Measurements from ENCODE around the gene CCDC91.
"Not testable (repeated sequence)": the region's sequence is repeated elsewhere in the genome, so short reads cannot be mapped to it uniquely, and the experiment has no call there.

CCDC91 gene

DNA sequence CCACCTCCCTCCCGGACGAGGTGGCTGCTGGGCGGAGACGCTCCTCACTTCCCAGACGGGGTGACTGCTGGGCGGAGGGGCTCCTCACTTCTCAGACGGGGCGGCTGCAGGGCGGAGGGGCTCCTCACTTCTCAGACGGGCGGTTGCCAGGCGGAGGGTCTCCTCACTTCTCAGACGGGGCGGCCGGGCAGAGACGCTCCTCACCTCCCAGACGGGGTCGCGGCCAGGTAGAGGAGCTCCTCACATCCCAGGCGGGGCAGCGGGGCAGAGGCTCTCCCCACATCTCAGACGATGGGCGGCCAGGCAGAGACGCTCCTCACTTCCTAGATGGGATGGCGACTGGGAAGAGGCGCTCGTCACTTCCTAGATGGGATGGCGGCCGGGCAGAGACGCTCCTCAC lies 10.9 kb downstream of the CCDC91 start:
- H3K27ac Mint-ChIP-seq, DNase-seq, H3K4me3 Mint-ChIP-seq, H3K27me3 Mint-ChIP-seq, H3K4me1 Mint-ChIP-seq, CTCF ChIA-PET: not testable (repeated sequence)
- peaks cover 14% of the 10 kb centered on the region for H3K36me3 Mint-ChIP-seq
- H3K9me3 Mint-ChIP-seq, result peaks cover 18% of the 10 kb centered on the region

GRCh38 chr12:28202374-28203130 lies 12.3 kb downstream of the CCDC91 start:
- DNase-seq, result no peak
- H3K27ac Mint-ChIP-seq, result no peak overlapping the region
- no peaks in the 10 kb centered on the region for H3K4me1 Mint-ChIP-seq
- H3K36me3 Mint-ChIP-seq, result peaks cover 14% of the 10 kb centered on the region
- no peaks in the 10 kb centered on the region for H3K27me3 Mint-ChIP-seq
- CTCF ChIA-PET, result no interaction called here
- peaks cover 20% of the 10 kb centered on the region for H3K9me3 Mint-ChIP-seq
- H3K4me3 Mint-ChIP-seq, result no peak overlapping the region

DNA sequence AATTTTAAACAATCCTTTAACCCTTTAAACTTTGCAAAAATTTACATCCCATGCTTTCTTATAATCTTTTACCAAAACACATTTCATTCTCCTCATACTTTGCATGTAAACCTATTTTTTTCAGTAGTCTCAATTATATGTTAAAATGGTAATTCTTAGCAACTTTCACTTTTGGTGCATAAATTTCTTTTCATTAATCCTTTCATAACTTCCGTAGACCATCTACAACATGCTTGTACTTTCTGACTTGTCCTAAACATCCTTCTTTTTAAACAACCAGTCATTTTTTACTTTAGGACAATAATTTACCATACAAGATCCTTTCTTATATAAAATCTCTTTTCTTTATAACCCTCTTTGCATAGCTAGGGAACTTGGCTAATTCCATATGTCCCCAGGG lies 19.5 kb downstream of the CCDC91 start:
- Mint-ChIP-seq H3K4me1 (no peaks in the 10 kb centered on the region), H3K4me3 (no peak overlapping the region), H3K27me3 (no peaks in the 10 kb centered on the region), H3K9me3 (peaks cover 16% of the 10 kb centered on the region), H3K27ac (no peak overlapping the region), H3K36me3 (peaks cover 40% of the 10 kb centered on the region)
- CTCF ChIA-PET, result no interaction called here
- no peak for DNase-seq

GRCh38 chr12:28212182-28212581 lies 21.9 kb downstream of the CCDC91 start:
- no peak for DNase-seq
- Mint-ChIP-seq H3K4me3 (no peak overlapping the region), H3K36me3 (peaks cover 36% of the 10 kb centered on the region), H3K27me3 (no peaks in the 10 kb centered on the region), H3K4me1 (peaks cover 4% of the 10 kb centered on the region), H3K27ac (no peak overlapping the region), H3K9me3 (peaks cover 13% of the 10 kb centered on the region)
- CTCF ChIA-PET, result no interaction called here

DNA sequence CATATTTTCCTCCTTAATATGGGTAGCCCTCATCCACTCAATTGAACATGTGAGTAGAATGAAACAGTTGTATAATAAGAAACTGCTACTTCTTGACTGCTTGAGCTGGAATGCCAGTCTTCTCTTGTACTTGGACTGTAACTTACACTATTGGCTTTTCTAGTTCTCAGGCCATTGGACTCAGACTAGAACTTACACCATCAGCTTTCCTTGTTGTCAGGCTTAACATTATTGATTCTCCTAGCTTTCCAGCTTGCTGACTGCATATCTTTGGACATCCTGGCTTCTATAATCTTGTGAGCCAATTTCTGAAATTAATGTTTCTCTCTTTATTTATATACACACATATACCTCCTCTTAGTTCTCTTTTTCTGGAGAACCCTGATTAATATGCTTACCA lies 24.8 kb downstream of the CCDC91 start:
- H3K27ac Mint-ChIP-seq, result no peak overlapping the region
- peaks cover 14% of the 10 kb centered on the region for H3K4me1 Mint-ChIP-seq

DNA sequence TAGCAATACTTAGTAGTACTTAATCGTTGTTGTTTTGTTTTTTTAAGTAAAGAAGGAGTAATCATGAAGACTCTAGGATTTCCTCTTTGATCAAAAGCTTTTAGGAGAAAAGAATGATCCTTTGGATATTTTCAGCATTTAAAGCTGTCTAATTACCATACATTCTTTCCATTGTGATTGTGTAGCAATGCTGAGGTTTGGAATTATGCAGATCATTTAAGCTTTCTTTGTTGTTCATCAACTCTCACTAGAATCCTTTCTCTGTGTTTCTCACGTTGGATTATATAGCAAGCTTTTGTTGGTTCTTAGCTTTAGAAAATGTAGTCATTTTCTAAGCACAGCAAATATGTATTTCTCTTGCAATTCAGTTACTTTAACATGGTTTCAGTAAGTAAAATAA lies 25.8 kb downstream of the CCDC91 start:
- no peak overlapping the region for H3K27ac Mint-ChIP-seq
- peaks cover 30% of the 10 kb centered on the region for H3K36me3 Mint-ChIP-seq
- H3K9me3 Mint-ChIP-seq, result peaks cover 13% of the 10 kb centered on the region
- DNase-seq, result no peak
- H3K4me3 Mint-ChIP-seq, result no peak overlapping the region
- CTCF ChIA-PET, result no interaction called here
- H3K27me3 Mint-ChIP-seq, result no peaks in the 10 kb centered on the region
- peaks cover 16% of the 10 kb centered on the region for H3K4me1 Mint-ChIP-seq

More for the DNA sequence above, 24.8 kb downstream of the CCDC91 start:
- Mint-ChIP-seq H3K4me3 (no peak overlapping the region), H3K36me3 (peaks cover 37% of the 10 kb centered on the region), H3K27me3 (no peaks in the 10 kb centered on the region), H3K9me3 (peaks cover 17% of the 10 kb centered on the region)
- DNase-seq, result no peak
- CTCF ChIA-PET, result no interaction called here

GRCh38 chr12:28217805-28218204 lies 27.5 kb downstream of the CCDC91 start:
- CTCF ChIA-PET, result no interaction called here
- Mint-ChIP-seq H3K9me3 (peaks cover 13% of the 10 kb centered on the region), H3K4me3 (no peak overlapping the region), H3K27ac (peak overlapping the region; percentile 6), H3K36me3 (peaks cover 23% of the 10 kb centered on the region), H3K27me3 (no peaks in the 10 kb centered on the region), H3K4me1 (peaks cover 34% of the 10 kb centered on the region)
- DNase-seq, result no peak

- CTCF ChIA-PET, result no interaction called here
- Mint-ChIP-seq H3K4me1 (peaks cover 45% of the 10 kb centered on the region), H3K27ac (no peak overlapping the region)
These were observed 28.6 kb downstream of the CCDC91 start for GRCh38 chr12:28218875-28219274.

DNA sequence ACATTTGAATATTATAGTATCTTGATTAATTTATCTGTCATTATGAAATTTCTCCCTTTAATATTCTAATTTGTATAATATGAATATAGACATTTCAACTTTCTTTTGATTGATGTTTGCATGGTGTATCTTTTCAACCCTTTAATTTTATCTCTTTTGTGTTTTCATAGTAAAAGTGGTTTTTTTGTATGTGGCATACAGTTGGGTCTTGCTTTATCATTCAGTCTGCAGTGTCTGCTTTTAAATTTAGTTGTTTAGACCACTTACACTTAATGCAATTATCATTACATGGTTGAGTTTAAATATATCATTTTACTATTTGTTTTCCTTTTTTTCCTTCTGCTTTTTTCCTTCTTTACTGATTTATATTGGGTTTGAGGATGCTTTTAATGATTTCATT lies 29.6 kb downstream of the CCDC91 start:
- CTCF ChIA-PET, result no interaction called here
- Mint-ChIP-seq H3K27me3 (no peaks in the 10 kb centered on the region), H3K4me3 (no peak overlapping the region), H3K9me3 (peaks cover 9% of the 10 kb centered on the region), H3K27ac (no peak overlapping the region), H3K4me1 (peaks cover 54% of the 10 kb centered on the region), H3K36me3 (peaks cover 19% of the 10 kb centered on the region)
- DNase-seq, result no peak

More at GRCh38 chr12:28218875-28219274, 28.6 kb downstream of the CCDC91 start:
- Mint-ChIP-seq H3K27me3 (no peaks in the 10 kb centered on the region), H3K4me3 (no peak overlapping the region), H3K36me3 (peaks cover 17% of the 10 kb centered on the region), H3K9me3 (peaks cover 11% of the 10 kb centered on the region)
- DNase-seq, result no peak

DNA sequence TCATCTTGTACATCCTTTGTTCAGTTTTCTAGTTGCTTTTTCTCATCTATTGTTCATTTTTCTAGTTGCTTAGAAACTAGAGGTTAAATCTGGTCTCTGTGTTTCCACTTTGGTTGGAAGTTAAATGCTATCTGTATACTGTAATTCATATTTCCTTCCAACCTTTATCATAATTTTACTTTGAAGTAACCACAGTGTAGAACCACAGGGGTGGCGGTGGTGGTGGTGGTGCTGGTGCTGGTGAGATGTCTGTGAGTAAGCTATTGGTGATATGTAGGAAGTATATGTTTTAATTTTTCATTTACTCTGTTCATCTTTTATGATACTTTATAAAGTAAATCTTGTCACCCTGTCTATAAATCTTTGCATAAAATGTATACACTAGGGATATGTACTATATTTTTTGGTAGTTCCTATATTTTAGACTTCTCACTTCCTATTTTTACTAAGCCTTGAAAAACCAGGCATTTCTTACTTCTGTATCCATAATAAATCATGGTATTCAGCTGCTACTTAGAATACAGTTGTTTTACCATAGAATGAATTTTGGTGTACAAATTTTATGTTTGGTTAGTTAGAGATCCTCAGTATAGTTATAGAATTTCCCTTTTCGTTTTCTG lies 31.9 kb downstream of the CCDC91 start:
- peak overlapping the region; percentile 85 for H3K27ac Mint-ChIP-seq
- peak; percentile 57 for DNase-seq
- H3K4me1 Mint-ChIP-seq, result peaks cover 51% of the 10 kb centered on the region
- peaks cover 14% of the 10 kb centered on the region for H3K9me3 Mint-ChIP-seq
- CTCF ChIA-PET, result interaction anchor here (0.9 to 1.0 kb wide), 2 partner anchors 11 to 400 kb away, joined by 3 read pairs; no protein-coding TSS in a partner anchor
- H3K27me3 Mint-ChIP-seq, result no peaks in the 10 kb centered on the region
- peaks cover 32% of the 10 kb centered on the region for H3K36me3 Mint-ChIP-seq
- no peak overlapping the region for H3K4me3 Mint-ChIP-seq

- H3K27ac Mint-ChIP-seq, result peak overlapping the region; percentile 85
- H3K9me3 Mint-ChIP-seq, result peaks cover 11% of the 10 kb centered on the region
- CTCF ChIA-PET, result interaction anchor here (1.0 kb wide), 1 partner anchor 401 kb away, joined by 3 read pairs; no protein-coding TSS in a partner anchor
- no peaks in the 10 kb centered on the region for H3K27me3 Mint-ChIP-seq
- DNase-seq, result no peak
- H3K4me1 Mint-ChIP-seq, result peaks cover 42% of the 10 kb centered on the region
- H3K36me3 Mint-ChIP-seq, result peaks cover 33% of the 10 kb centered on the region
- peak overlapping the region; percentile 46 for H3K4me3 Mint-ChIP-seq
These were observed 32.8 kb downstream of the CCDC91 start for GRCh38 chr12:28223025-28223554.

DNA sequence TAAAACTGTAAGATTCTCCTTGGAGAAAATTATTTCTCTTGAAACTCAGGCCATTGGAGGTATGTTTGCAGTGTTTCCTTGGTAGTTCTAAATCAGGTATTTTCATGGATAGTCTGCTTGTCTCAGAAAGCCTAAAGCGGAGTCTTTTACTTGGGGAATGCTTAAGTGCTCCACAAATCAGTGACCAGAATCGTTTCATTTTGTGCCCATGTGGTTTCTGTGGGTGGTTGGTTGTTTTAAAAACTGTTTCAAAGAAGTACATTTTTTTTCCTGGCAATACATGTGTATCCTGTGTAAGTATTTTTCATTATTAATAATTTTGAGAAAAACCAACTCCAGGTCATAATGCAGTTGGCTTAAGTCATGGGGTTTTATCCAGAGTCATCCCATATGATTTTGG lies 33.6 kb downstream of the CCDC91 start:
- H3K4me3 Mint-ChIP-seq, result no peak overlapping the region
- H3K27me3 Mint-ChIP-seq, result no peaks in the 10 kb centered on the region
- CTCF ChIA-PET, result no interaction called here
- H3K27ac Mint-ChIP-seq, result no peak overlapping the region
- peaks cover 28% of the 10 kb centered on the region for H3K36me3 Mint-ChIP-seq
- H3K9me3 Mint-ChIP-seq, result peaks cover 6% of the 10 kb centered on the region
- H3K4me1 Mint-ChIP-seq, result peaks cover 41% of the 10 kb centered on the region
- DNase-seq, result no peak

GRCh38 chr12:28226705-28227104 lies 36.4 kb downstream of the CCDC91 start:
- Mint-ChIP-seq H3K4me3 (no peak overlapping the region), H3K36me3 (peaks cover 39% of the 10 kb centered on the region), H3K27ac (no peak overlapping the region), H3K9me3 (peaks cover 7% of the 10 kb centered on the region), H3K4me1 (peaks cover 35% of the 10 kb centered on the region), H3K27me3 (no peaks in the 10 kb centered on the region)
- no peak for DNase-seq
- CTCF ChIA-PET, result no interaction called here

GRCh38 chr12:28227251-28227650 lies 37.0 kb downstream of the CCDC91 start:
- H3K4me1 Mint-ChIP-seq, result peaks cover 30% of the 10 kb centered on the region
- no peak for DNase-seq
- peaks cover 7% of the 10 kb centered on the region for H3K9me3 Mint-ChIP-seq
- no peak overlapping the region for H3K4me3 Mint-ChIP-seq
- H3K36me3 Mint-ChIP-seq, result peaks cover 39% of the 10 kb centered on the region
- CTCF ChIA-PET, result no interaction called here
- no peak overlapping the region for H3K27ac Mint-ChIP-seq
- H3K27me3 Mint-ChIP-seq, result no peaks in the 10 kb centered on the region

- no peak for DNase-seq
- peaks cover 2% of the 10 kb centered on the region for H3K9me3 Mint-ChIP-seq
- CTCF ChIA-PET, result no interaction called here
- no peak overlapping the region for H3K27ac Mint-ChIP-seq
- H3K4me3 Mint-ChIP-seq, result no peak overlapping the region
- H3K36me3 Mint-ChIP-seq, result peaks cover 28% of the 10 kb centered on the region
- peaks cover 5% of the 10 kb centered on the region for H3K4me1 Mint-ChIP-seq
- no peaks in the 10 kb centered on the region for H3K27me3 Mint-ChIP-seq
These were observed 41.0 kb downstream of the CCDC91 start for GRCh38 chr12:28231248-28231647.
